ENCODE measurements around the gene GLE1.

The GLE1 gene

DNA sequence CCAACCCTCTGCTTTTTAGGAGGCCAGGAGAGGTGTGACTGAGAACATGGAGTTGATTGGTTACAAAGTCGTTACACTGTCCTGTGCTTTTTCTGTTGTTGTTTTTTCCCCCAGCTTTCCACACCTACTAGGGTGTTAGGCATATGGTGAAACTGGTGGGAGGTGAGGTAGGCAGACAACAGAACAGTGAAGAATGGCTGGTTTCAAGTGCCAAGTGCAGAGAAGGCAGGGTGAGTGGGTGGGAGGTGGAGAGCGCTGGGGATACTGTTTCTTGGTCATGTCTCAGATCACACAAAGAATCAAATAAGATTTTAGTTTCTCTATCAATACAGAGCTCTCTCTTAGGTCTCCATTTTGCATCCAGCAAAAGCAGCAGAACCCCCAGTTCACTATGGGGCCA is 45.7 kb downstream of the GLE1 start:
- TF ChIP-seq, protein P1, sequence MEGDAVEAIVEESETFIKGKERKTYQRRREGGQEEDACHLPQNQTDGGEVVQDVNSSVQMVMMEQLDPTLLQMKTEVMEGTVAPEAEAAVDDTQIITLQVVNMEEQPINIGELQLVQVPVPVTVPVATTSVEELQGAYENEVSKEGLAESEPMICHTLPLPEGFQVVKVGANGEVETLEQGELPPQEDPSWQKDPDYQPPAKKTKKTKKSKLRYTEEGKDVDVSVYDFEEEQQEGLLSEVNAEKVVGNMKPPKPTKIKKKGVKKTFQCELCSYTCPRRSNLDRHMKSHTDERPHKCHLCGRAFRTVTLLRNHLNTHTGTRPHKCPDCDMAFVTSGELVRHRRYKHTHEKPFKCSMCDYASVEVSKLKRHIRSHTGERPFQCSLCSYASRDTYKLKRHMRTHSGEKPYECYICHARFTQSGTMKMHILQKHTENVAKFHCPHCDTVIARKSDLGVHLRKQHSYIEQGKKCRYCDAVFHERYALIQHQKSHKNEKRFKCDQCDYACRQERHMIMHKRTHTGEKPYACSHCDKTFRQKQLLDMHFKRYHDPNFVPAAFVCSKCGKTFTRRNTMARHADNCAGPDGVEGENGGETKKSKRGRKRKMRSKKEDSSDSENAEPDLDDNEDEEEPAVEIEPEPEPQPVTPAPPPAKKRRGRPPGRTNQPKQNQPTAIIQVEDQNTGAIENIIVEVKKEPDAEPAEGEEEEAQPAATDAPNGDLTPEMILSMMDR (IDR thresholded peaks at IDR 0.05; ENCODE audit: low read depth, low read length, missing control alignments): no peak
- DNase-seq (ENCODE audit: extremely low read depth, low read depth): no peak
- H3K4me3 ChIP-seq (replicated peaks; ENCODE audit: low read depth, low read length): no peak overlapping the region

DNA sequence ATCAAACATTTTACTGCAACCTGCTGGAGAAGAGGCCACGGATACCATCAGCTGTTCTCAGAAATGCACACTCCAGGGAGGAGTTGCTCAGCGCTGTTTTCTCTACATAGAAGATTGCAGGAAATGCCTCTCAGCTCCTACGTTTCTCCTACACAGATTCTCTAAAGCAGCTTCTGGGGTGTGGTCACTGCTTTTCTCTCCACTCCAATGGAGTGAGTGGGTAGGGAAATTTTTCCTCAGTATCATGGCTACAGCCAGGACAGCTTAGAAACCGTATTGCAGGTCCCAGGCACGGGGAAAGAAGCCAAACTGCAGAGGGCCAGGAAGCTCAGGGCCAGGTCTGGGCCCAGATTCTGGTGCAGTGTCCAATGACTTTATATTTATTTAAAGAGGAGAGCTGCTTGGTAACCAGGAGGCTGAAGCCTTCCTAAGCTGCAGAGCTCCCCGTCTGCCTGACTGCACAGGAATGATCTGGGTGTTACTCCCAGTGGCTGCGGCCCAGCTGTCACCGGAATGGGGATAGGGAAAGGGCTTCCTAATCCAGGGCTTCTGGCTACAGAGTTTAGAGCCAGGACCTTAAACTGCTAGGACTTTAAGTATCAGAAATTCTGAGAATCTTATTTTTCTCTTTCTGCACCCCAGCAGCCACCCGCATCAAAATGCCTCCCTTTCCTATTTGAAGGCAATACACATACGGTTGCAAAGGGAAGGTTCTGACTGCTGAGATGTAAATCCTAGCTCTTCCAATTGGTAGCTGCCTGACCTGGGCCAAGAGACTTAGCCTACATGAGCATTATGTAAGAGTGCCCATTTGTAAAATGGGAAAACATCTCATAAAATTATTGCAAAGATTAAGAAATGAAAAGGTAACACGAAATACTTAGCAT is 46.5 kb downstream of the GLE1 start:
- DNase-seq (ENCODE audit: extremely low read depth, low read depth): no peak
- H3K4me3 ChIP-seq (replicated peaks; ENCODE audit: low read depth, low read length): peak overlapping the region; percentile 73
- TF ChIP-seq, protein P1 (IDR thresholded peaks at IDR 0.05; ENCODE audit: low read depth, low read length, missing control alignments): no peak

DNA sequence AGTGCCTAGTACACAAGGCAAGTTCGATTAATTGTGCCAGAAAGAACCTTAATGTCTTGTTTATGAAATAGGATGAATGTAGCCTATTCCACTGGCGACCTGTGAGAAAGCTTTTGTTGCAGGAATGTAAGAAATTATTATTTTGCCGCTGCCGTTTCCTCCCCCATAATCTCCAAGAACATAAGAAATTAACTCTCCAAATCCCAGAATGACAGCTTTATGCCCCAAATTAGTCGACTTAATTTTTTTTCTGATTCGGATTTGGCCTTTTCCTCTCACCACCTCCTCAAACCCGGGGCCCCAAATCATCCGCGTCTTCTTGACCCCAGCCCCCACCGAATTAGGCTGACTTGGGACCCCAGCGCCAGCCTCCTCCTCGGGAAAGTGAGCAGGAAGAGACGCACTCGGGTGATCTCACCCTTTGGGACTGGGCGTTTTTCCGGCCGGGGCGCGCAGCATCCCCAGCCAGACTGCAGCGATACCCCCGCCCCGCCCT is 47.2 kb downstream of the GLE1 start:
- TF ChIP-seq, protein P1 (IDR thresholded peaks at IDR 0.05; ENCODE audit: low read depth, low read length, missing control alignments): no peak
- H3K4me3 ChIP-seq (replicated peaks; ENCODE audit: low read depth, low read length): peak overlapping the region; percentile 73
- no peak for DNase-seq (ENCODE audit: extremely low read depth, low read depth)

DNA sequence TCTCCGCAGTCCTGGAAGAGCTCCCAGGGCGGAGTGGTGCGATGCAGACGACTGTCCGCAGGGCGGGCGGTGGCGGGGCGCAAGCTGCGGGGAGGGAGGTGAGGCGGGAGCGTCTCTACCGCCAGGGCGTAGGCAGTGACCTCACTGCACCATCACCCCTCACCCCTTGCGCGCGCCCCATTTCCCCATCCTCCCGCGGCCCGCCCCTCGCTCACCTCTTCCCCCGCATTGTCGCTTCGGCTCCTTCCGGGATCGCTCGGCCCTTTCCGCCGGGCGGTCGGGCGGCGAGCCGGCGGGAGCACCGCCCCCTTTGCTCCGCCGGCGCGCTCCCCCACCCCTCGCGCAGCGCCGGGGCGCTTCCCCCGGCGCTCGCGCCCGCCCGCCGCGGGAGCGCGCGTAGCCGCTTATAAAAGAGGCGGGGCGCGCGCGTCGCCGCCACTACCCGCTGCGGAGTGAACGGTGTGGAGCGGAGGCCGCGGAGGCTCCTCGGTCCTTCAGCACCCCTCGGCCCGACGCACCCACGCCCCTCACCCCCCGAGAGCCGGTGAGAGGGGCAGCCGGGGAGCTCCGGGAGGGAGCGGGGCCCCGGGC is 47.7 kb downstream of the GLE1 start, which contains the start of gene SPTAN1:
Gene SPTAN1, plus strand, starts transcription at position 435 of the 591 bp plus-strand sequence. CDS start 14,154 bp downstream, outside the sequence.
- peak; percentile 56 for DNase-seq (ENCODE audit: extremely low read depth, low read depth)
- TF ChIP-seq, protein P1 (IDR thresholded peaks at IDR 0.05; ENCODE audit: low read depth, low read length, missing control alignments): no peak

DNA sequence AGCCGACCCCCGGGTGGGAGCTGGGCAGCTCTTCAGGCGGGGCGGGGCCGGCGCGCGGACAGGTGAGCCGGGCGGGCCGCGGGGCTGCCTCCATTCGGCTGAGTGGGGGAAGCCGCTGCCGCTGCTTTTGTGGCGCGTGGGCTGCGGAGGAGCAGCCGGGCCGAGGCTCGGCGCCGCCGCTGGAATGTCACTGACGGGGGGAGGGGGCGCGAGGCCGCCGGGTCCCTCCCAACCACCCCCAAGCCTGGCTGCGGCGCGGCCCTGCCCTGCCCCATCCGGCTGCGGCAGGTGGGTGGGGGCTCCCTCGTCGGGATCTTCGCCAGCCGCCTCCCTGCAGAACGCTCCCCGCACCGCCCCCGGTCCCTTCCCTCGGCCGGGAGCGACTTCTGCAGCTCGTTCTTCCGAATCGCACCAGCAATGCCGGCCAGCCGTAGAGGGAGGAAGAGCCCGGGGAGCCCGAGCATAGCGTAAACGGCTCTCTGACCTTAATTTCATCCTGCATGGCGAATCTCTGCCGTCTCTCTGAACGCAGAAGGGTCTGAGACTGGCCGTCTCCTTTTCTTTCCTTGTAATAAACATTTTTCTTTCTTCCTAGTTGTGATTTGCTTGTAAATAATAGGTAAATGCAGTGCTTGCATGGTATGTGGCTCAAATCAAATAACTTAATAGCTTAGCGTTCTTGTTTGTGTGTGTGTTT is 48.4 kb downstream of the GLE1 start:
- H3K4me3 ChIP-seq (replicated peaks; ENCODE audit: low read depth, low read length): peak overlapping the region; percentile 73

More for the DNA sequence above, 47.7 kb downstream of the GLE1 start, which contains the start of gene SPTAN1:
- H3K4me3 ChIP-seq (replicated peaks; ENCODE audit: low read depth, low read length): peak within 1 kb of the TSS; percentile 73

DNA sequence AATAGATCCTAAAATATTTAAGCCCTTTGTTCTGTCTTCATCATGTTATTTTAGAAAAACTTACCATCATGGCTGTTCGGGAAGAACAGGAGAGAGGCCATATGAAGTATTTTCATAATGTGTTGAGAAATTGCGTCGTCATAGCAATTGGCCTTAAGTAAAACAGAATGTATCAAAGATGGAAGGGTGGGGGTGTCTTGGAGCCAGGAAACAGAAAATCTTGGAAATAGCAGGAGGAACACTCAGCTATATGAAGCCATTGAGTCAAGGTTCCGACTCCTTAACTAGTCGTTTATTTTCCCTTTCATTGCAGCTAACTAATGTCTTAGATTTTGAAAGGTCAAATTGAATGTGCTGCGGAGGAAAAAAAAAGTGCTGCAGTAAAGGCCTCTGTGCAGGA is 49.2 kb downstream of the GLE1 start:
- TF ChIP-seq, protein P1 (IDR thresholded peaks at IDR 0.05; ENCODE audit: low read depth, low read length, missing control alignments): no peak
- H3K4me3 ChIP-seq (replicated peaks; ENCODE audit: low read depth, low read length): peak overlapping the region; percentile 73
- no peak for DNase-seq (ENCODE audit: extremely low read depth, low read depth)

More for the DNA sequence above, 48.4 kb downstream of the GLE1 start:
- DNase-seq (ENCODE audit: extremely low read depth, low read depth): no peak
- TF ChIP-seq, protein P1 (IDR thresholded peaks at IDR 0.05; ENCODE audit: low read depth, low read length, missing control alignments): no peak
